SK-N-SH (cell line): ENCODE data around the gene SEC16A. TPM values are rescaled to one million over a fixed set of nuclear protein-coding genes. Genes with fewer than 3 reads are reported as not detected.

ENCODE experiments used
- CTCF ChIA-PET: fragments of 300-600, 350-600 bp; formaldehyde crosslinking; extraction: SDS; loops from one replicate; lab custom pipeline; 2021; lab: Yijun Ruan, JAX
- POLR2A ChIA-PET: fragments of 350-600 bp; sonication (Branson Sonifier 250); formaldehyde crosslinking; extraction: SDS; loops from one replicate; lab custom pipeline; 2020; ENCODE audit warnings: antibody characterized with exemption, inconsistent platforms; lab: Yijun Ruan, JAX
- DNase-seq: peaks from one replicate; pipeline ENCODE4 v3.0.0; 2012
- H2AFZ ChIP-seq: fragments of 200-600 bp; sonication (generic); 2 replicates; pipeline ENCODE4 v1.8.1; 2016; ENCODE audit warnings: antibody characterized with exemption, mild to moderate bottlenecking, low read depth
- H3F3A ChIP-seq: fragments of 200-600 bp; sonication (generic); replicated peaks from 2 replicates; pipeline ENCODE3; 2016; ENCODE audit warnings: antibody characterized with exemption, mild to moderate bottlenecking; ENCODE audit not compliant: insufficient read depth
- H3K27ac ChIP-seq, 2 experiments: fragments of 200-500 bp in 1 of 2; fragments of 200-600 bp in 1 of 2; sonication (Bioruptor generic) in 1 of 2; sonication (generic), shearing (Covaris generic) in 1 of 2; 2 replicates each; pipeline versions ENCODE4 v1.5.1 to v1.6.1; 2014 to 2016; ENCODE audit warnings: low read depth in 2 of 2, inconsistent platforms in 1 of 2, low read length in 1 of 2, mild to moderate bottlenecking in 1 of 2, mixed read lengths in 1 of 2
- H3K27me3 ChIP-seq: fragments of 200-600 bp; sonication (generic), shearing (Covaris generic); 2 replicates; pipeline ENCODE4 v1.6.1; 2016; ENCODE audit warnings: mixed run types; ENCODE audit not compliant: insufficient read depth
- H3K36me3 ChIP-seq, 2 experiments: fragments of 200-500 bp in 1 of 2; fragments of 200-600 bp in 1 of 2; sonication (Bioruptor generic) in 1 of 2; sonication (generic) in 1 of 2; replicated peaks in 1 of 2; 2 replicates each; pipeline versions ENCODE3 to v1.5.1; 2014 to 2016; ENCODE audit warnings: low read length in 1 of 2, mild to moderate bottlenecking in 1 of 2; ENCODE audit not compliant: insufficient read depth in 2 of 2, control insufficient read depth in 1 of 2
- H3K4me1 ChIP-seq, 2 experiments: fragments of 200-500 bp in 1 of 2; fragments of 200-600 bp in 1 of 2; sonication (Bioruptor generic) in 1 of 2; sonication (generic), shearing (Covaris generic) in 1 of 2; 2 replicates each; pipeline versions ENCODE4 v1.5.1 to v1.6.1; 2014 to 2016; ENCODE audit warnings: low read depth in 1 of 2, low read length in 1 of 2, mixed run types in 1 of 2; ENCODE audit not compliant: insufficient read depth in 2 of 2, control insufficient read depth in 1 of 2
- H3K4me2 ChIP-seq: fragments of 200-600 bp; sonication (generic), shearing (Covaris generic); 2 replicates; pipeline ENCODE4 v1.6.1; 2017; ENCODE audit warnings: mixed run types
- H3K4me3 ChIP-seq, 2 experiments: fragments of 200-500 bp in 1 of 2; fragments of 200-600 bp in 1 of 2; sonication (Bioruptor generic) in 1 of 2; sonication (generic), shearing (Covaris generic) in 1 of 2; 2 replicates each; pipeline versions ENCODE4 v1.5.1 to v1.8.1; 2014 to 2016; ENCODE audit warnings: low read depth in 2 of 2, inconsistent platforms in 1 of 2, low read length in 1 of 2, mild to moderate bottlenecking in 1 of 2, mixed read lengths in 1 of 2, moderate library complexity in 1 of 2
- H3K79me2 ChIP-seq: fragments of 200-600 bp; sonication (generic); 2 replicates; pipeline ENCODE4 v1.8.1; 2017; ENCODE audit warnings: mild to moderate bottlenecking; ENCODE audit not compliant: insufficient read depth
- H3K9ac ChIP-seq: fragments of 200-600 bp; sonication (generic); 2 replicates; pipeline ENCODE4 v1.6.1; 2017; ENCODE audit warnings: mixed run types
- H3K9me2 ChIP-seq: fragments of 200-600 bp; sonication (generic); 2 replicates; pipeline ENCODE4 v1.6.1; 2017; ENCODE audit warnings: mixed run types
- H3K9me3 ChIP-seq: fragments of 200-600 bp; sonication (generic); 2 replicates; pipeline ENCODE4 v1.6.1; 2017; ENCODE audit warnings: mixed run types, mild to moderate bottlenecking, moderate library complexity
- H4K20me1 ChIP-seq: fragments of 200-600 bp; sonication (generic); 2 replicates; pipeline ENCODE4 v1.6.1; 2017; ENCODE audit warnings: mild to moderate bottlenecking, mixed run types; ENCODE audit not compliant: insufficient read depth
- CTCF ChIP-seq: fragments of 200-600 bp; sonication (generic); IDR thresholded peaks from 2 replicates; pipeline ENCODE4 v1.6.1; 2017; ENCODE audit warnings: antibody characterized with exemption, mild to moderate bottlenecking, moderate library complexity
- ELF1 ChIP-seq: IDR thresholded peaks from 2 replicates; pipeline ENCODE4 v1.4.0; 2012
- EZH2phosphoT487 ChIP-seq: fragments of 200-600 bp; sonication (generic); IDR thresholded peaks from 2 replicates; pipeline ENCODE4 v1.6.1; 2017; ENCODE audit warnings: low read depth, mixed run types, mild to moderate bottlenecking, antibody characterized with exemption, moderate library complexity, borderline replicate concordance
- FOXJ3 ChIP-seq: sonication (generic); formaldehyde crosslinking; IDR thresholded peaks from 2 replicates; pipeline ENCODE4 v1.5.1; 2020; ENCODE audit warnings: mild to moderate bottlenecking, missing genetic modification reagents
- FOXM1 ChIP-seq: IDR thresholded peaks from 2 replicates; pipeline ENCODE4 v1.4.0; 2012; ENCODE audit warnings: low read depth, mild to moderate bottlenecking
- GABPA ChIP-seq: IDR thresholded peaks from 2 replicates; pipeline ENCODE4 v1.4.0; 2012; ENCODE audit warnings: low read depth, mild to moderate bottlenecking
- IRF3 ChIP-seq: fragments of 150-350 bp; IDR thresholded peaks from 2 replicates; pipeline ENCODE4 v1.6.1; 2016; ENCODE audit warnings: mild to moderate bottlenecking, low read depth, low read length
- JUND ChIP-seq: IDR thresholded peaks from 2 replicates; pipeline ENCODE4 v1.4.0; 2012
- MEF2A ChIP-seq: IDR thresholded peaks from 2 replicates; pipeline ENCODE4 v1.4.0; 2012; ENCODE audit warnings: low read depth, borderline replicate concordance
- PBX3 ChIP-seq: IDR thresholded peaks from 2 replicates; pipeline ENCODE4; 2012
- RAD21 ChIP-seq: IDR thresholded peaks from 2 replicates; pipeline ENCODE4 v1.6.1; 2012; ENCODE audit warnings: mild to moderate bottlenecking, low read length
- RCOR1 ChIP-seq: fragments of 150-350 bp; IDR thresholded peaks from 2 replicates; pipeline ENCODE4 v1.6.1; 2017; ENCODE audit warnings: antibody characterized with exemption, low read length
- REST ChIP-seq: IDR thresholded peaks from 2 replicates; pipeline ENCODE4 v1.6.1; 2012; ENCODE audit warnings: mild to moderate bottlenecking, low read depth, low read length, moderate library complexity
- RFX5 ChIP-seq: IDR thresholded peaks from 2 replicates; pipeline ENCODE4 v1.6.1; 2012; ENCODE audit warnings: mild to moderate bottlenecking, improper control_type of control experiment, low read length
- SMC3 ChIP-seq: IDR thresholded peaks from 2 replicates; pipeline ENCODE4 v1.6.1; 2012; ENCODE audit warnings: low read depth, low read length, improper control_type of control experiment
- TAF1 ChIP-seq: IDR thresholded peaks from 2 replicates; pipeline ENCODE4 v1.6.1; 2012; ENCODE audit warnings: low read depth, mild to moderate bottlenecking, low read length, moderate library complexity, borderline replicate concordance
- TEAD4 ChIP-seq: IDR thresholded peaks from 2 replicates; pipeline ENCODE4 v1.4.0; 2012; ENCODE audit warnings: mild to moderate bottlenecking, borderline replicate concordance; ENCODE audit not compliant: insufficient read depth
- WGBS: methylation state at CpG from one replicate; pipeline ENCODE4 v1.1.6; 2017; ENCODE audit warnings: low lambda C conversion rate; 5-methylcytosine and 5-hydroxymethylcytosine counted together
- polyA plus RNA-seq, 3 experiments: library from polyadenylated mRNA; depleted of rRNA; stranded (reverse); fragments of >200 nt; gene quantifications; 2 replicates each; pipeline ENCODE4 v1.2.3, GENCODE V29; 2012

SEC16A gene
- polyA plus RNA-seq, 1 of the 3 experiments (the other 2 are of a cell fraction): 25.9 TPM

GRCh38 chr9:136432591-136432990, 50.2 kb downstream of the SEC16A start:
- Histone ChIP-seq H3K9ac (no peak overlapping the region), H3F3A (peaks cover 9% of the 10 kb centered on the region), H3K27ac (no peak overlapping the region), H3K4me1 (peaks cover 0 to 12% of the 10 kb centered on the region in 2 experiments; a peak in 1 of 4 replicates), H3K4me3 (no peak overlapping the region), H3K4me2 (no peak overlapping the region), H2AFZ (no peak overlapping the region), H3K27me3 (no peaks in the 10 kb centered on the region), H3K9me3 (no peaks in the 10 kb centered on the region), H3K36me3 (peaks cover 0 to 47% of the 10 kb centered on the region in 2 experiments), H4K20me1 (peaks cover 44% of the 10 kb centered on the region), H3K9me2 (no peaks in the 10 kb centered on the region), H3K79me2 (peaks cover 46% of the 10 kb centered on the region)
- WGBS: 91% methylated on average over 20 of the region's 26 CpGs
- POLR2A ChIA-PET: no interaction called here
- no peak for TF ChIP-seq FOXM1
- TF ChIP-seq MEF2A: no peak
- TF ChIP-seq JUND: no peak
- TF ChIP-seq CTCF: no peak
- TF ChIP-seq SMC3: no peak
- TF ChIP-seq EZH2phosphoT487: no peak
- no peak for TF ChIP-seq TAF1
- no peak for TF ChIP-seq PBX3
- TF ChIP-seq RCOR1: no peak
- no peak for TF ChIP-seq IRF3
- TF ChIP-seq ELF1: no peak
- no peak for TF ChIP-seq GABPA
- no peak for TF ChIP-seq FOXJ3 (CRISPR knock-in tag)
- TF ChIP-seq RFX5: no peak
- TF ChIP-seq TEAD4: no peak
- no peak for DNase-seq
- CTCF ChIA-PET: no interaction called here

- H3K36me3 ChIP-seq: peaks cover 2 to 45% of the 10 kb centered on the region in 2 experiments
- ChIA-PET CTCF (no interaction called here), POLR2A (no interaction called here)
Observed at GRCh38 chr9:136431782-136432350, 51.0 kb downstream of the SEC16A start.

More at GRCh38 chr9:136431782-136432350, 51.0 kb downstream of the SEC16A start:
- DNase-seq: no peak
- Histone ChIP-seq H3K4me2 (no peak overlapping the region), H4K20me1 (peaks cover 36% of the 10 kb centered on the region), H3K79me2 (peaks cover 39% of the 10 kb centered on the region), H3K4me1 (peaks cover 0 to 5% of the 10 kb centered on the region in 2 experiments; a peak in 1 of 4 replicates), H3K27me3 (no peaks in the 10 kb centered on the region), H3K27ac (no peak overlapping the region), H3K9me3 (no peaks in the 10 kb centered on the region), H2AFZ (no peak overlapping the region), H3K9ac (no peak overlapping the region), H3F3A (peaks cover 12% of the 10 kb centered on the region), H3K9me2 (no peaks in the 10 kb centered on the region), H3K4me3 (no peak overlapping the region)
- 96% methylated on average over 32 of the region's 36 CpGs for WGBS
- TF ChIP-seq RAD21 (no peak), REST (no peak)
